ENCODE measurements around the gene SULT1E1.

DNA sequence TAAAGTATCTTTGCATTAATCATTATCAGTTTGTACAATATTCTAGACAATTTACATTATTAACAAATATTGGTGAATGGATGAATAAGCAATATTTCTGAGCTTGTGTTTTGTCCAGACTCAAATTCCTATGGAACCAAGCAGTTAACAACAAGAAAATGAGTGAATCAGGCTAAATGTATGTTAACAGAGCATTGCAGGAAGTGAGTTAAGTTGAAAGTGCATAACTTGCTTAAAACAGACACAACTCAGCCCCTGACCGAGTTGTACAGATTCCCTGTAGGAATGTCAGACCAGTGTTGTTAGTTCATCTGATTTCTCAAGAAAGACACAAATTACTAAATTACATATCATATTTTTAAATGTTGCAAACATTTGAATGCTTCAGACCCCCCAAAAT is 47.2 kb upstream of the SULT1E1 start:
- TF ChIP-seq CTCF (IDR thresholded peaks at IDR 0.05), result no peak
- TF ChIP-seq POLR2A (IDR thresholded peaks at IDR 0.05), result no peak
- no peak for TF ChIP-seq POLR2AphosphoS5 (IDR thresholded peaks at IDR 0.05)
- no peak for TF ChIP-seq EP300 (IDR thresholded peaks at IDR 0.05; ENCODE audit: low read depth)

All from transverse colon (tissue), 4 donors.